ENCODE measurements around the gene PGAP3. TPM values are rescaled to one million over a fixed set of nuclear protein-coding genes. Genes with fewer than 3 reads are reported as not detected.

Gene PGAP3
- total RNA-seq, 2 donors from 2014 or later: 7.9 to 16.0 TPM

GRCh38 chr17:39669897-39670735, 17.7 kb downstream of the PGAP3 start:
- no peaks in the 10 kb centered on the region for H3K36me3 Mint-ChIP-seq
- ATAC-seq (no peak), DNase-seq (ENCODE audit: low spot score in 2 of 2) (no peak)
- no peaks in the 10 kb centered on the region for H3K9me3 Mint-ChIP-seq
- H3K27ac Mint-ChIP-seq: no peak overlapping the region

DNA sequence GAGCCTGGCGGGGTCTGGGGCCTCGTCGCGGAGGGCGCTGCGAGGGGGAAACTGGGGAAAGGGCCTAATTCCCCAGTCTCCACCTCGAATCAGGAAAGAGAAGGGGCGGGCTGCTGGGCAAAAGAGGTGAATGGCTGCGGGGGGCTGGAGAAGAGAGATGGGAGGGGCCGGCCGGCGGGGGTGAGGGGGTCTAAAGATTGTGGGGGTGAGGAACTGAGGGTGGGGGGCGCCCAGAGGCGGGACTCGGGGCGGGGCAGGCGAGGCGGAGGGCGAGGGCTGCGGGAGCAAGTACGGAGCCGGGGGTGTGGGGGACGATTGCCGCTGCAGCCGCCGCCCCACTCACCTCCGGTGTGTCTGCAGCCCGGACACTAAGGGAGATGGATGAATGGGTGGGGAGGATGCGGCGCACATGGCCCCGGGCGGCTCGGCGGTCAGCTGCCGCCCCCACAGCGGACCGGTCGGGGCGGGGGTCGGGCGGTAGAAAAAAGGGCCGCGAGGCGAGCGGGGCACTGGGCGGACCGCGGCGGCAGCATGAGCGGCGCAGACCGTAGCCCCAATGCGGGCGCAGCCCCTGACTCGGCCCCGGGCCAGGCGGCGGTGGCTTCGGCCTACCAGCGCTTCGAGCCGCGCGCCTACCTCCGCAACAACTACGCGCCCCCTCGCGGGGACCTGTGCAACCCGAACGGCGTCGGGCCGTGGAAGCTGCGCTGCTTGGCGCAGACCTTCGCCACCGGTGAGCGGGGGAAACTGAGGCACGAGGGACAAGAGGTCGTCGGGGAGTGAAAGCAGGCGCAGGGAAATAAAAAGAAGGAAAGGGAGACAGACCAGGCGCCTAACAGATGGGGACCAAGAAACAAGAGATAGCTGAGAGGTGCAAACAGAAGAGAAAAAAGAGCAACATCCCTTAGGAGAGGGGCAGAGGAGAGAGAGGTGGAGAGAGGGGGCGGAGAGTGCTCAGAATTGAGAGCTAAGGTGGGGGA, 19.6 kb downstream of the PGAP3 start, which contains the start of gene PNMT:
Gene PNMT (plus strand): TSS at position 509 of the 980 bp plus-strand sequence. CDS start 23 bp downstream, at position 532.
- peak within 1 kb of the TSS in 1 of 2 donors; percentile 50 for H3K27ac Mint-ChIP-seq

GRCh38 chr17:39667262-39667944, 20.5 kb downstream of the PGAP3 start:
- ATAC-seq (no peak), DNase-seq (ENCODE audit: low spot score in 2 of 2) (no peak)
- H3K36me3 Mint-ChIP-seq: no peaks in the 10 kb centered on the region
- no peak overlapping the region for H3K27ac Mint-ChIP-seq
- no peaks in the 10 kb centered on the region for H3K9me3 Mint-ChIP-seq

More for the DNA sequence above, 19.6 kb downstream of the PGAP3 start, which contains the start of gene PNMT:
- ATAC-seq (peak; percentile 67 to 76), DNase-seq (ENCODE audit: low spot score in 2 of 2) (peak in 1 of 2 donors; percentile 80)
- Mint-ChIP-seq H3K36me3 (no peaks in the 10 kb centered on the region), H3K9me3 (no peaks in the 10 kb centered on the region)

DNA sequence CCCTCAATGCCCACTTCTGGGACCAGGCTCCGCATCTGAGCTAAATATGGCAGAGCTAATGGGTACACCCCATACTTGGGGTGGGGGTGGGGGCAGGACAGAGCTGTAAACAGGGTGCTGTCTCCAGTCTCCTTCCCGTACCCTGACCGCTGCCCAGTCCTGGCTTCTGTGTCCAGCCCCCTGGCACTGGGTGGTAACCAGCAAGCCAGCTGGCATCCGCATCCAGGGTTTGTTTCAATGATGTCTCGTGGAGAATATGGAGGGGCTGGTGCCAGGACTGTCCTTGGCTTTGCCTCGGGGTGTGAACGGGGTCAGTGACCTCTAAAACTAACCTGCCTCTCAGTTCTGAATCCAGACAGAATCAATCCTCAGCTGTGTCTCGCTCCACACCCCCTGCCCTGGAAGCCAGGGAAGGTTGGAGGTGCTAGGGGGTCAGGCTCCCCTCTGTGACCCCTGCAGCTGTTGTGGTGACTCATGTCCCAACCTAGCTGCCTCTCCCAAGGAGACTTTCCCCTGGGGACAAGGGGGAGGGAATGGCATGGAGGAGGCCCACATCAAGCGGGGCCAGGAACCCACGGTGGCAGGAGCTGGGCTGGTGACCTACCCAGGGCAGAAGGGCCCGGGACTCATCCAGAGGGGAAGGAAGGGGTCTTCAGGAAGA, 21.1 kb downstream of the PGAP3 start:
- Mint-ChIP-seq H3K9me3 (no peaks in the 10 kb centered on the region), H3K27ac (no peak overlapping the region), H3K36me3 (no peaks in the 10 kb centered on the region)
- ATAC-seq (no peak), DNase-seq (ENCODE audit: low spot score in 2 of 2) (no peak)

- H3K9me3 Mint-ChIP-seq: no peaks in the 10 kb centered on the region
- H3K27ac Mint-ChIP-seq: no peak overlapping the region
- ATAC-seq: no peak
- DNase-seq (ENCODE audit: low spot score in 2 of 2): no peak
- no peaks in the 10 kb centered on the region for H3K36me3 Mint-ChIP-seq
These were observed 21.6 kb downstream of the PGAP3 start for GRCh38 chr17:39666231-39666600.

DNA sequence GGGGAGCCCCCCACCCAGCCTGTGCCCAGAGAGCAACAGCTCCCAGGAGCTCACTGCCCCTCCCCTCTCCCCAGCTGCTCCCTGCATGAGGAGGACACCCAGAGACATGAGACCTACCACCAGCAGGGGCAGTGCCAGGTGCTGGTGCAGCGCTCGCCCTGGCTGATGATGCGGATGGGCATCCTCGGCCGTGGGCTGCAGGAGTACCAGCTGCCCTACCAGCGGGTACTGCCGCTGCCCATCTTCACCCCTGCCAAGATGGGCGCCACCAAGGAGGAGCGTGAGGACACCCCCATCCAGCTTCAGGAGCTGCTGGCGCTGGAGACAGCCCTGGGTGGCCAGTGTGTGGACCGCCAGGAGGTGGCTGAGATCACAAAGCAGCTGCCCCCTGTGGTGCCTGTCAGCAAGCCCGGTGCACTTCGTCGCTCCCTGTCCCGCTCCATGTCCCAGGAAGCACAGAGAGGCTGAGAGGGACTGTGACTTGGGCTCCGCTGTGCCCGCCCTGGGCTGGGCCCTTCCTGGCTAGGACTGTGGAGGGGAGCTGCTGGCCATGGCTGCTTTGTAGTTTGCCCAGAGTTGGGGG, 22.1 kb downstream of the PGAP3 start:
- peak in 1 of 2 donors; percentile 27 for ATAC-seq
- no peak overlapping the region for H3K27ac Mint-ChIP-seq

DNA sequence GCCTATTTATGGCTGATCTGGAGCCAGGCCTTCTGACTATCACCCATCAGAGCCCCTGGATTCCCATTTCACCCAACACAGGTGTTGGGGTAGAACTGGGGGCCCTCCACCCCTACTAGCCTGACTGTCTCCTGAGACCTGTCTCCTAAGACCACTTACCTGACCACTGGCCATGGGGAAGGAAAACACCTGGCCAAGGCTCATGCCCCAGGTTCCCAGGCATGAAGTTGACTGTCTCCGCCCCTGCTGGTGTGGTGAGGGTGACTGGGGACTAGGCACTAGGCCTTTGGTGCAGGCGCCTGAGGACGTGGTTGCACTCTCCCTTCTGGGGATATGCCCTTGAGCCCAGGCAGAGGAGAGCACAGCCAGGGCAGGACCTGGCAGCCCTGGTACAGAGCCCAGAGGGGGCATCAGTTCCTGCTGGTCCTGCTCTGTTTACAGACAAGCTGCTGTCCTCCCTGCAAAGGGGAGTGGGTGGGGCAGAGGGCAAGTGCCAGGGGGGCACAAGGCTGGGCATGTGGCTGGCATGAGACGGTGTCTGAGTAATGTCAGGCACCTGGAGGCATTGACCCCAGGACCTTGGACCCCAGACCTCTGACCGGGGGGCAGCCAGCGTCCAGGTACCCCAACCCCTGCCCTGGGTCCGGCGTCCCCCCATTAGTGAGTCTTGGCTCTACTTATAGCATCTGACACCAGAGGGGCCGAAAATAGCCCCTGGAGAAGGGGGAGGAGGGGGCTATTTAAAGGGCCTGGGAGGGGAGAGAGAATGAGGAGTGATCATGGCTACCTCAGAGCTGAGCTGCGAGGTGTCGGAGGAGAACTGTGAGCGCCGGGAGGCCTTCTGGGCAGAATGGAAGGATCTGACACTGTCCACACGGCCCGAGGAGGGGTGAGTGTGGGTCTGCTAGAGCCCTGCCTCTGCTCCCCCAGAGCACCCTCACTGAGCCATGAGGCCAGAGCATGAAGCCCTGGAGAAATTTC, 23.0 kb downstream of the PGAP3 start, which contains the start of gene TCAP:
Gene TCAP (plus strand): TSS at position 769 of the 981 bp plus-strand sequence. CDS start 11 bp downstream, at position 780.
- Mint-ChIP-seq H3K9me3 (no peaks in the 10 kb centered on the region), H3K36me3 (no peaks in the 10 kb centered on the region), H3K27ac (no peak within 1 kb of the TSS)
- DNase-seq (ENCODE audit: low spot score in 2 of 2) (no peak), ATAC-seq (no peak)

More for the DNA sequence above, 22.1 kb downstream of the PGAP3 start:
- Mint-ChIP-seq H3K36me3 (no peaks in the 10 kb centered on the region), H3K9me3 (no peaks in the 10 kb centered on the region)
- no peak for DNase-seq (ENCODE audit: low spot score in 2 of 2)

GRCh38 chr17:39663688-39664580, 23.9 kb downstream of the PGAP3 start:
- H3K36me3 Mint-ChIP-seq: no peaks in the 10 kb centered on the region
- H3K27ac Mint-ChIP-seq: peak overlapping the region in 1 of 2 donors; percentile 22
- ATAC-seq: no peak
- no peaks in the 10 kb centered on the region for H3K9me3 Mint-ChIP-seq
- no peak for DNase-seq (ENCODE audit: low spot score in 2 of 2)

- H3K27ac Mint-ChIP-seq: peak overlapping the region in 1 of 2 donors; percentile 29
- no peak for ATAC-seq
- DNase-seq (ENCODE audit: low spot score in 2 of 2): no peak
- no peaks in the 10 kb centered on the region for H3K9me3 Mint-ChIP-seq
- peaks cover 0 to under 1% of the 10 kb centered on the region in 2 donors for H3K36me3 Mint-ChIP-seq
These were observed 24.5 kb downstream of the PGAP3 start for GRCh38 chr17:39663340-39663687.

- peak overlapping the region in 1 of 2 donors; percentile 29 for H3K27ac Mint-ChIP-seq
- H3K36me3 Mint-ChIP-seq: peaks cover 0 to 6% of the 10 kb centered on the region in 2 donors
- no peak for ATAC-seq
- H3K9me3 Mint-ChIP-seq: no peaks in the 10 kb centered on the region
- DNase-seq (ENCODE audit: low spot score in 2 of 2): no peak
These were observed 25.1 kb downstream of the PGAP3 start for GRCh38 chr17:39662551-39663339.

DNA sequence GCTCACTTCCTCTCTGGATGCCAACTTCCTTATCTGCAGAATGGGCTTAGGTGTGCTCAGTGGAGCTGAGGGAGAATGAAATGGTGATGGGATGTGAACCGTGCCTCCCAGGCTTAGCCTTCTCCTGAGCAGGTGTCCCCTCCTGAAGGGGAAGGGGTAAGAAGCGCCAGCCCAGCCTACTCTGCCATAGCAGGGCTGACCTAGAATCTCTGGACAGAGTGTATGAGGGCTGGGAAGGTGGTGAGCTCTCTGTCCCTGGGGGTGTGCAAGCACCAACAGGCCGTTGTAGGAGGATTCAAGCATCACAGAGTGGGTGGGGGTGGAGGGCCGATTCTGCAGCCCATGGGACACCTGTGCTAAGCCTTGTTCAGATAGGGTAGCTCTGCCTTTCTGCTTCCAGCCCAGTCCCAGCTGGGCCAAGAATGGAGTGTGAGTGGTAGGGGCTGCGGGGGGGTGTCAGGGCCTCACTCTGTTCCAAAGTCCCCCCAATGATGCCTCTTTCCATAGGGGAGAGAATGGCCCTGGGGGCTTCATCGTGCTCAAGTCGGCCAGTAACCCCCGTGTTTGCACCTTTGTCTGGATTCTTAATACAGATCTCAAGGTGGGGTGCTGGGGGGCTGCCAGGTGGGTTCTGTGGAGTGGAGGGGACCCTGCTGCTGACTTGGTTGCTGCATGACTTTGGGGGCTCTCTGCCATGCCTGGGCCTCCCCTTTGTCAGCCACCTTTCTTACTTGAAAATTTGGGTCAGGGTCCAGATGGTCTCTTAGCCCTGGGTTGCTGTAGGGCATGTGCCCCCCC, 25.9 kb downstream of the PGAP3 start:
- Mint-ChIP-seq H3K36me3 (peaks cover 0 to 6% of the 10 kb centered on the region in 2 donors), H3K27ac (peak overlapping the region in 1 of 2 donors; percentile 26), H3K9me3 (no peaks in the 10 kb centered on the region)
- ATAC-seq (no peak), DNase-seq (ENCODE audit: low spot score in 2 of 2) (no peak)

Measured in activated naive CD4-positive, alpha-beta T cell treated with anti-CD3 and anti-CD28 coated beads, Interleukin-2, amount 50 U/mL, for 72 hours (primary cell).